DOHH2 (cell line): ENCODE measurements around the gene THAP11.

Experiments
- H3F3A ChIP-seq: fragments of 200-600 bp; sonication (generic), shearing (Covaris generic); 2 replicates; pipeline ENCODE4 v1.6.0; 2016; ENCODE audit warnings: antibody characterized with exemption, mild to moderate bottlenecking; ENCODE audit not compliant: control insufficient read depth, insufficient read depth
- H3K27ac ChIP-seq: fragments of 200-600 bp; sonication (generic); 2 replicates; pipeline ENCODE4 v1.5.1; 2014; ENCODE audit warnings: low read depth, mild to moderate bottlenecking, low read length, moderate library complexity
- H3K27me3 ChIP-seq: fragments of 200-600 bp; sonication (generic); 2 replicates; pipeline ENCODE4 v1.6.1; 2014; ENCODE audit warnings: mild to moderate bottlenecking, low read length, mixed read lengths; ENCODE audit not compliant: control insufficient read depth
- H3K36me3 ChIP-seq: fragments of 200-600 bp; sonication (generic); 2 replicates; pipeline ENCODE4 v1.6.1; 2014; ENCODE audit warnings: mild to moderate bottlenecking, low read length, moderate library complexity, mixed read lengths; ENCODE audit not compliant: control insufficient read depth
- H3K4me1 ChIP-seq: fragments of 200-600 bp; sonication (generic); 2 replicates; pipeline ENCODE4 v1.6.1; 2014; ENCODE audit warnings: mild to moderate bottlenecking, low read length, mixed read lengths; ENCODE audit not compliant: control insufficient read depth
- H3K4me2 ChIP-seq: fragments of 200-600 bp; sonication (generic); 2 replicates; pipeline ENCODE4 v1.6.0; 2014; ENCODE audit warnings: mild to moderate bottlenecking, low read length, moderate library complexity
- H3K4me3 ChIP-seq: fragments of 200-600 bp; sonication (generic); 2 replicates; pipeline ENCODE4 v1.5.1; 2014; ENCODE audit warnings: mild to moderate bottlenecking, low read length, mixed read lengths
- H3K79me2 ChIP-seq: fragments of 200-600 bp; sonication (generic); 2 replicates; pipeline ENCODE4 v1.6.1; 2014; ENCODE audit warnings: mild to moderate bottlenecking, low read length, mixed read lengths; ENCODE audit not compliant: control insufficient read depth
- H3K9me2 ChIP-seq: fragments of 200-600 bp; sonication (generic); replicated peaks from 2 replicates; pipeline ENCODE4 v1.6.1; 2014; ENCODE audit warnings: mild to moderate bottlenecking, low read length, mixed read lengths; ENCODE audit not compliant: control insufficient read depth
- H3K9me3 ChIP-seq: fragments of 200-600 bp; sonication (generic); 2 replicates; pipeline ENCODE4 v1.6.1; 2014; ENCODE audit warnings: antibody characterized with exemption, low read length, mixed read lengths; ENCODE audit not compliant: control insufficient read depth, insufficient read depth
- H4K20me1 ChIP-seq: fragments of 200-600 bp; sonication (generic); 2 replicates; pipeline ENCODE4 v1.6.0; 2014; ENCODE audit warnings: low read depth, mild to moderate bottlenecking, antibody characterized with exemption, low read length, moderate library complexity; ENCODE audit not compliant: control insufficient read depth, insufficient read depth
- CTCF ChIP-seq: fragments of 200-600 bp; sonication (generic); IDR thresholded peaks from one replicate; pipeline ENCODE4 v1.5.1; 2014; ENCODE audit warnings: antibody characterized with exemption, mild to moderate bottlenecking, low read depth, low read length; ENCODE audit not compliant: poor library complexity, severe bottlenecking
- EZH2phosphoT487 ChIP-seq: fragments of 200-600 bp; sonication (generic); IDR thresholded peaks from 2 replicates; pipeline ENCODE4 v1.6.1; 2017; ENCODE audit warnings: borderline replicate concordance, mild to moderate bottlenecking, antibody characterized with exemption, low read length, moderate library complexity, mixed read lengths

Gene THAP11

DNA sequence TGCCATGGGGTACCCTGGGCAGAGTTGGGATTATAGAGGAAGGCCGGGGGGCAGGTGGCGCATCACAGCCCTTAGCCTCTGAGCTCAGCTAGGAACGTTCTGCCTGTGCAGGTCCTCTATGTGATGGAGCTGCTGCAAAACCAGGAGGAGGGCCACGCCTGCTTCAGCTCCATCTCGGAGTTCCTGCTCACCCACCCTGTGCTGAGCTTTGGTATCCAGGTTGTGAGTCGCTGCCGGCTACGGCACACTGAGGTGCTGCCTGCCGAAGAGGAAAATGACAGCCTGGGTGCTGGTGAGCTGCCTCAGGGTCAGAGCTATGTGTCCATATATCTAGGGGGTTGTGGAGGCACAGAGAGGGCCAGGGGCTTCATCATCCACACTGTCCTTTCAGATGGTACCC lies 36.7 kb downstream of the THAP11 start:
- Histone ChIP-seq H3K79me2 (peaks cover 30% of the 10 kb centered on the region), H4K20me1 (peaks cover 4% of the 10 kb centered on the region; the same call in 1 of the 2 replicates), H3K27me3 (no peaks in the 10 kb centered on the region), H3K27ac (no peak overlapping the region), H3K4me1 (peaks cover 14% of the 10 kb centered on the region), H3K4me3 (no peak overlapping the region), H3K4me2 (no peak overlapping the region), H3F3A (no peaks in the 10 kb centered on the region), H3K9me2 (no peaks in the 10 kb centered on the region), H3K36me3 (peaks cover 88% of the 10 kb centered on the region), H3K9me3 (no peaks in the 10 kb centered on the region)
- TF ChIP-seq CTCF (no peak), EZH2phosphoT487 (no peak)

DNA sequence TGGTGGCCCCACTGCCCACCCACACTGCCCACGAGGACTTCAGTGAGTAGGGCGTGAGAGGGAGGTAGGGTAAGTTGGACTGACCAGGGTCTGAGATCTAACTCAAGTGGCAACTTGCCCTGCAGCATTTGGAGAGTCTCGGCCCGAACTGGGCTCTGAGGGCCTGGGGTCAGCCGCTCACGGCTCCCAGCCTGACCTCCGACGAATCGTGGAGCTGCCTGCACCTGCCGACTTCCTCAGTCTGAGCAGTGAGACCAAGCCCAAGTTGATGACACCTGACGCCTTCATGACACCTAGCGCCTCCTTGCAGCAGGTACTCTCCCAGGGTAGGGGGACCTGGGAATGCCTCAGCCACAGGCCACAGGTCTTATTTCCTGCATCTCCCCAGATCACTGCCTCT lies 37.3 kb downstream of the THAP11 start:
- H3K4me1 ChIP-seq, result peaks cover 8% of the 10 kb centered on the region
- no peaks in the 10 kb centered on the region for H3K9me3 ChIP-seq
- H3K27ac ChIP-seq, result no peak overlapping the region
- peaks cover 94% of the 10 kb centered on the region for H3K36me3 ChIP-seq
- H3F3A ChIP-seq, result no peaks in the 10 kb centered on the region
- peaks cover 24% of the 10 kb centered on the region for H3K79me2 ChIP-seq
- no peak overlapping the region for H3K4me3 ChIP-seq
- peaks cover 4% of the 10 kb centered on the region; the same call in 1 of the 2 replicates for H4K20me1 ChIP-seq
- H3K4me2 ChIP-seq, result no peak overlapping the region
- H3K9me2 ChIP-seq, result no peaks in the 10 kb centered on the region
- no peaks in the 10 kb centered on the region for H3K27me3 ChIP-seq
- TF ChIP-seq EZH2phosphoT487, result no peak
- no peak for TF ChIP-seq CTCF

GRCh38 chr16:67879936-67880335 lies 37.8 kb downstream of the THAP11 start:
- H3K27ac ChIP-seq, result no peak overlapping the region
- H3K27me3 ChIP-seq, result no peaks in the 10 kb centered on the region
- no peaks in the 10 kb centered on the region for H3K9me2 ChIP-seq
- peaks cover 19% of the 10 kb centered on the region for H3K79me2 ChIP-seq
- H3K36me3 ChIP-seq, result peaks cover 99% of the 10 kb centered on the region
- H4K20me1 ChIP-seq, result peaks cover 4% of the 10 kb centered on the region; the same call in 1 of the 2 replicates
- no peak overlapping the region for H3K4me2 ChIP-seq
- H3F3A ChIP-seq, result no peaks in the 10 kb centered on the region
- no peak overlapping the region for H3K4me3 ChIP-seq
- H3K4me1 ChIP-seq, result peaks cover 3% of the 10 kb centered on the region
- no peaks in the 10 kb centered on the region for H3K9me3 ChIP-seq
- no peak for TF ChIP-seq CTCF
- no peak for TF ChIP-seq EZH2phosphoT487
